Spleen (tissue), 7 donors: ENCODE results near the gene WARS2.

Experiments
- POLR2A ChIP-seq, 3 donors: fragments of 450-650 bp; IDR thresholded peaks; one replicate each; pipeline ENCODE4 v1.5.1; 2017; ENCODE audit warnings: antibody characterized with exemption in 3 of 3, mild to moderate bottlenecking in 1 of 3
- POLR2AphosphoS5 ChIP-seq, 3 donors: sonication (generic); formaldehyde crosslinking; IDR thresholded peaks; one replicate each; pipeline ENCODE4 v1.5.1; 2017; ENCODE audit warnings: antibody characterized with exemption in 3 of 3
- TF ChIP-seq, protein P1 (sequence below), 11 experiments: fragments of 200-600 bp in 7 of 11; fragments of 450-650 bp in 4 of 11; sonication (generic) in 4 of 11; IDR thresholded peaks in 8 of 11; conservative IDR thresholded peaks in 3 of 11; 1 replicate in 7 of 11; 2 replicates in 4 of 11; pipeline versions ENCODE4 v1.4.0 to v1.8.0; 2016 to 2021; ENCODE audit warnings: antibody characterized with exemption in 11 of 11, inconsistent platforms in 4 of 11, mild to moderate bottlenecking in 1 of 11
- donor health status: DM: no; HTN: no; CAD: no; lungs with moderate emphysema.
- donor health status: DM: no; HTN: no; CAD: no.
- donor health status: DM: no; HTN: no; CAD: no.

DNA sequence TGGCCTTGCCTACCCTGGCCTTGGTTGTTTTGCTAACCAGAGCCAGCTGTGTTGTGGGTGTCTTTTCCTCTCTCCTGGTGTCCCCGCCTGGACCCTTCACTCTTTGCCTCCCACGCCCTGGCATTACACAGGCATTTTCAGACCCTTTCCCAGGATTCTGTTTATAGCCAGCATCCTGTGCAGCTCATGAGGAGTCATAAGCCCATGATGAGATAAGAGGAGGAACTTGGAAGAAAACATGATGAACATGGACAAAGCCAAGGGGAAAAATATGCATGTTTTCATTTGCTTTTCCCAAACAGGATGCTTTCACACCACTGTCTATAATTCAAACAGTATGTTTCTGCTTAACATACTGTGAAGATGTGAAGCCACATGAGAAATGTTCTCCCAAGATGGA is 18.7 kb upstream of the WARS2 start:
- TF ChIP-seq, protein P1, sequence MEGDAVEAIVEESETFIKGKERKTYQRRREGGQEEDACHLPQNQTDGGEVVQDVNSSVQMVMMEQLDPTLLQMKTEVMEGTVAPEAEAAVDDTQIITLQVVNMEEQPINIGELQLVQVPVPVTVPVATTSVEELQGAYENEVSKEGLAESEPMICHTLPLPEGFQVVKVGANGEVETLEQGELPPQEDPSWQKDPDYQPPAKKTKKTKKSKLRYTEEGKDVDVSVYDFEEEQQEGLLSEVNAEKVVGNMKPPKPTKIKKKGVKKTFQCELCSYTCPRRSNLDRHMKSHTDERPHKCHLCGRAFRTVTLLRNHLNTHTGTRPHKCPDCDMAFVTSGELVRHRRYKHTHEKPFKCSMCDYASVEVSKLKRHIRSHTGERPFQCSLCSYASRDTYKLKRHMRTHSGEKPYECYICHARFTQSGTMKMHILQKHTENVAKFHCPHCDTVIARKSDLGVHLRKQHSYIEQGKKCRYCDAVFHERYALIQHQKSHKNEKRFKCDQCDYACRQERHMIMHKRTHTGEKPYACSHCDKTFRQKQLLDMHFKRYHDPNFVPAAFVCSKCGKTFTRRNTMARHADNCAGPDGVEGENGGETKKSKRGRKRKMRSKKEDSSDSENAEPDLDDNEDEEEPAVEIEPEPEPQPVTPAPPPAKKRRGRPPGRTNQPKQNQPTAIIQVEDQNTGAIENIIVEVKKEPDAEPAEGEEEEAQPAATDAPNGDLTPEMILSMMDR (IDR thresholded peaks at IDR 0.05 in 8 of 11, conservative IDR thresholded peaks at IDR 0.05 in 3 of 11), result no peak
- TF ChIP-seq POLR2A (IDR thresholded peaks at IDR 0.05), result no peak
- no peak for TF ChIP-seq POLR2AphosphoS5 (IDR thresholded peaks at IDR 0.05)
